ENCODE measurements around the gene CHD1.

Gene CHD1

DNA sequence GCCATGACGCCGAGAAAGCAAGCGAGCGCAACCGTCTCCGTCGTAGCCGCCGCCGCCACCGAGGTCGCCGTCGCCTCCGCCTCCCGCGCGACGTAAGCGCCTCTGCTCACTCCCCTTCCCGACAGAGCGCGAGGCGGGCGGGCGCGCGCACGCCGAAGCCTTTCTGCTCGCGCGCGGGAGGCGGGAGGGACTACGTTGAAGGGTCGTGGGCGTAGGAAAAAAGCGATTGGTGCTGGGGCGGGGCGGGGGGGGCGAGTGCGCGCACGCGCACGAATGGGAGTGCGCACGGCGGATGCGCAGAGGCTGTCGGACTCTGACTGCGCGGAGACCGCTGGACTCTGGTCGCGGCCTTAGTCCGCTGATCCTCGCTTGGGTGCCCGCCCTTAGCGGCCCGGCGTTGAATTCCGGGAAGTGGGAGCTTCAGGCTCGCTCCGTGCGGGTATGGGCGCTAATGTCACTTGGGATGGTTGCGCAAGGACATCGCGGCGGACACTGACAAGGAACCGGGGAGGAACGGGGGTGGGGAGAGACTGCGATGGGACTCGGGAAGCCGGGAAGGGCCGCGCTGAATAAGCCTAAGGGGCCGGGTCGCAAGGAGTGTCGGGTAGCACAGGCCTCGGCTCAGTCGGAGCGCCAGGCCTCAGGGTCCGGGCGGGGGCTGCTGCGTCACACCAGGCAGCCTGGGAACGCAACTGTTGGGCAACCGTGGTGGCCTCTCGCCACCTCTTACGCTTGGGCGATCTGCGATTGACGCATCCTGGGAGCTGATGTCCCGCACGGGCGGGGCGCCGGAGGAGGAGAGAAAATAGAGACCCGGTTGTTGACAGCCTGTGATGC, at the start of gene CHD1:
Gene CHD1, minus strand, starts transcription at position 135 of the 837 bp plus-strand sequence. CDS start 2,621 bp downstream, outside the sequence.
- peak within 1 kb of the TSS; percentile 66 to 81 for H3K4me3 ChIP-seq (ENCODE audit: low read depth in 1 of 2, low read length in 1 of 2)
- H3K36me3 ChIP-seq, result peaks cover 24% of the 10 kb centered on the region
- H3K9me3 ChIP-seq, result no peaks in the 10 kb centered on the region
- TF ChIP-seq, protein P1, sequence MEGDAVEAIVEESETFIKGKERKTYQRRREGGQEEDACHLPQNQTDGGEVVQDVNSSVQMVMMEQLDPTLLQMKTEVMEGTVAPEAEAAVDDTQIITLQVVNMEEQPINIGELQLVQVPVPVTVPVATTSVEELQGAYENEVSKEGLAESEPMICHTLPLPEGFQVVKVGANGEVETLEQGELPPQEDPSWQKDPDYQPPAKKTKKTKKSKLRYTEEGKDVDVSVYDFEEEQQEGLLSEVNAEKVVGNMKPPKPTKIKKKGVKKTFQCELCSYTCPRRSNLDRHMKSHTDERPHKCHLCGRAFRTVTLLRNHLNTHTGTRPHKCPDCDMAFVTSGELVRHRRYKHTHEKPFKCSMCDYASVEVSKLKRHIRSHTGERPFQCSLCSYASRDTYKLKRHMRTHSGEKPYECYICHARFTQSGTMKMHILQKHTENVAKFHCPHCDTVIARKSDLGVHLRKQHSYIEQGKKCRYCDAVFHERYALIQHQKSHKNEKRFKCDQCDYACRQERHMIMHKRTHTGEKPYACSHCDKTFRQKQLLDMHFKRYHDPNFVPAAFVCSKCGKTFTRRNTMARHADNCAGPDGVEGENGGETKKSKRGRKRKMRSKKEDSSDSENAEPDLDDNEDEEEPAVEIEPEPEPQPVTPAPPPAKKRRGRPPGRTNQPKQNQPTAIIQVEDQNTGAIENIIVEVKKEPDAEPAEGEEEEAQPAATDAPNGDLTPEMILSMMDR (IDR thresholded peaks at IDR 0.05), result no peak
- H3K4me1 ChIP-seq (ENCODE audit: control insufficient read depth in 1 of 2, insufficient read depth in 1 of 2, low read depth in 1 of 2, low read length in 1 of 2), result peaks cover 49 to 54% of the 10 kb centered on the region in 2 experiments
- no peaks in the 10 kb centered on the region for H3K27me3 ChIP-seq
- H3K27ac ChIP-seq, result peak within 1 kb of the TSS; percentile 99

DNA sequence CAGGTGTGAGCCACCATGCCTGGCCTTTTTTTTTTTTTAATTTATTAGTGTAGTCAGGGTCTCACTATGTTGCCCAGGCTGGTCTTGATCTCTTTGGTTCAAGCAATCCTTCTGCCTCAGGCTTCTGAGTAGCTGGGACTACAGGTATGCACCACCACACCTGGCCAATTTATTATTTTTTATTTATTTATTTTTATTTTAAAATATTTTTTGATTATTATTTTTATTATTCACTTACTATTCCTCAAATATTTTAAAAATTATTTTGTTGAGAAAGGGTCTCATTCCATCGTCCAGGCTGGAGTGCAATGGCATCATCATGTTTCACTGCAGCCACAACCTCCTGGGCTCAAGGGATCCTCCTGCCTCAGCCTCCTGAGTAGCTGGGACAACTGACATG, 49.7 kb upstream of the CHD1 start:
- Histone ChIP-seq H3K4me1 (ENCODE audit: control insufficient read depth in 1 of 2, insufficient read depth in 1 of 2, low read depth in 1 of 2, low read length in 1 of 2) (no peaks in the 10 kb centered on the region), H3K27me3 (no peaks in the 10 kb centered on the region), H3K36me3 (no peaks in the 10 kb centered on the region), H3K4me3 (ENCODE audit: low read depth in 1 of 2, low read length in 1 of 2) (no peak overlapping the region), H3K27ac (no peak overlapping the region), H3K9me3 (no peaks in the 10 kb centered on the region)
- TF ChIP-seq, protein P1 (IDR thresholded peaks at IDR 0.05), result no peak

DNA sequence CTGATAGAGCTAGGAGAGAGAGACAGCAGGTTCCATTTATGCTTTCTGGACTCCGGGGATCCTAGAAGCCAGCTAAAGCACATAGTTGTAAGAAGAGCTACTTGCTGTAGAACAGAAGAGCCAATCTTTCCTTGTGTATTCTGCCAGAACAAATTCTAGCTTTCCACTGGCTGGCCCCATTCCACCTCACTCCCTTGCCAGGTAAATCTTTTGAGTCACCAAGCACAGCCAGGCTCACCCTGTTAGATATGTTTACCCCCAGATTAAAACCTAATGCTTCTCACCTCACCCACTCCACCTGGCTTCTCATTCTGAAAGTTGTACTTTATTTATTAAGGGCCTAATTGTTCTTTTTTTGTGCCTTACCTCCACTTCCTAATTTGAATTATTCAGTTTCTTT, 48.9 kb upstream of the CHD1 start:
- TF ChIP-seq, protein P1 (IDR thresholded peaks at IDR 0.05), result no peak
- H3K4me1 ChIP-seq (ENCODE audit: control insufficient read depth in 1 of 2, insufficient read depth in 1 of 2, low read depth in 1 of 2, low read length in 1 of 2), result no peaks in the 10 kb centered on the region
- no peaks in the 10 kb centered on the region for H3K27me3 ChIP-seq
- no peaks in the 10 kb centered on the region for H3K9me3 ChIP-seq
- no peaks in the 10 kb centered on the region for H3K36me3 ChIP-seq
- H3K4me3 ChIP-seq (ENCODE audit: low read depth in 1 of 2, low read length in 1 of 2), result no peak overlapping the region
- no peak overlapping the region for H3K27ac ChIP-seq

DNA sequence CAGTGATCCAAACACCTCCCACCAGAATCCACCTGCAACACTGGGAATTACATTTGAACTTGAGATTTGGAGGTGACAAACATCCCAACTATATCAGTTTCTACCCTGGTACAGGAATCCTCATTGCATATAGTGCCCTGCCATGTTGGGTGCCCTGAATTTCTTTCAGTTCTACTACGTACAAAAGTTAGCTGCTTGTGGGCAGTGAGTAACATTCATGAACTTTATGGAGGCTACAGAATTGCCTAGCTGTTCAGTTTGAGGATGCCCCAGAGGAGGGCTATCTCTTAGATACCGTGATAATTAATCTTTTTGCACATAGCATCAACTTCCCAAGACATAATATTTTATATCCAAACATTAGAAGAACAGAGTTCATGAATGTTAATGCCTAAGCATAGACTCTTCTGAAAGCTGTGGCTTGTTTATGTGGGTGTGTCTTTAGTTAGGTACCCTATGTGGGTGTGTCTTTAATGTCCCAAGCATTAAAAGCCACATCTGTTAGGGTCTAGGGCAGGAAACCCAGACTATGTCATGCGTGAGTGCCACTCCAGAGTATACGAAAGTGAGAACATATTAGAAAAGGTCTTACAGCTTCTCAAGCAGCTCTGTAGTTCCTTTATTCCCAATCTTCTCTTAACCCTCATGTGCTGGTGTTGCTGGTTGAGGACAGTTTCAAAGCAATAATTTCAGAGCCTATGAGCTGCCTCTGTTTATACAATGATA, 47.0 kb upstream of the CHD1 start:
- no peaks in the 10 kb centered on the region for H3K9me3 ChIP-seq
- TF ChIP-seq, protein P1 (IDR thresholded peaks at IDR 0.05), result no peak
- no peaks in the 10 kb centered on the region for H3K27me3 ChIP-seq
- H3K27ac ChIP-seq, result no peak overlapping the region
- H3K36me3 ChIP-seq, result no peaks in the 10 kb centered on the region
- no peaks in the 10 kb centered on the region for H3K4me1 ChIP-seq (ENCODE audit: control insufficient read depth in 1 of 2, insufficient read depth in 1 of 2, low read depth in 1 of 2, low read length in 1 of 2)
- H3K4me3 ChIP-seq (ENCODE audit: low read depth in 1 of 2, low read length in 1 of 2), result no peak overlapping the region

DNA sequence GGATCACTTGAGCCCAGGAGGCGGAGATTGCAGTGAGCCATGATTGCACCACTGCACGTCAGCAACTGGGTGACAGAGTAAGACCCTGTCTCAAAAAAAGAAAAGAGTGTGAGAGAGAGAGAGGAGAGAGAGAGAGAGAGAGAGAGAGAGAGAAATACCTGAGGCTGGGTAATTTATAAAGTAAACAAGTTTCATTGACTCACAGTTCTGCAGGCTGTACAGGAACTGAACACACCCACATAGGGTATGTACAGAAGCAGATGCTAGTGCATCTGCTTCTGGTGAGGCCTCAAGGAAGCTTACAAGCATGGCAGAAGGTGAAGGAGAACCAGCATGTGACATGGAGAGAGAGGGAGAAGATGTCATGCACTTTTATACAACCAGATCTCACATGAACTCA, 46.4 kb upstream of the CHD1 start:
- Histone ChIP-seq H3K9me3 (no peaks in the 10 kb centered on the region), H3K4me3 (ENCODE audit: low read depth in 1 of 2, low read length in 1 of 2) (no peak overlapping the region), H3K36me3 (no peaks in the 10 kb centered on the region), H3K27ac (no peak overlapping the region), H3K27me3 (no peaks in the 10 kb centered on the region), H3K4me1 (ENCODE audit: control insufficient read depth in 1 of 2, insufficient read depth in 1 of 2, low read depth in 1 of 2, low read length in 1 of 2) (no peaks in the 10 kb centered on the region)
- TF ChIP-seq, protein P1 (IDR thresholded peaks at IDR 0.05), result no peak
